ENCODE measurements around the gene RBM39. TPM values are rescaled to one million over a fixed set of nuclear protein-coding genes. Genes with fewer than 3 reads are reported as not detected.

Gene RBM39
- total and polyA plus RNA-seq, 2 of the 13 experiments (the other 11 are each of a cell fraction or from before 2014, with no cell fraction given): 788 to 920 TPM

GRCh38 chr20:35743693-35744491 lies 1.8 kb upstream of the RBM39 start (continued):
- TF ChIP-seq NFE2L1 (CRISPR knock-in tag; IDR thresholded peaks at IDR 0.05; ENCODE audit: borderline replicate concordance) (no peak), PPARG (CRISPR knock-in tag; conservative IDR thresholded peaks at IDR 0.05) (peak; percentile 37; the same call in 1 of the 2 replicates), AHR (CRISPR knock-in tag; IDR thresholded peaks at IDR 0.05) (no peak), SALL2 (CRISPR knock-in tag; IDR thresholded peaks at IDR 0.05) (0 out of 2 replicates have a peak, but pooled peaks have one; percentile 19), ZNF891 (CRISPR knock-in tag; IDR thresholded peaks at IDR 0.05) (no peak), ZFP36 (IDR thresholded peaks at IDR 0.05; ENCODE audit: borderline replicate concordance, low read depth, low read length, partially characterized antibody) (no peak), ZNF180 (CRISPR knock-in tag; IDR thresholded peaks at IDR 0.05; ENCODE audit: borderline replicate concordance, low read depth) (no peak), SP1 (IDR thresholded peaks at IDR 0.05) (no peak), SP1 (CRISPR knock-in tag; IDR thresholded peaks at IDR 0.05) (no peak; the same call in 1 of the 2 replicates), ZFP82 (CRISPR knock-in tag; IDR thresholded peaks at IDR 0.05; ENCODE audit: borderline replicate concordance) (0 out of 2 replicates have a peak, but pooled peaks have one; percentile 5), PLRG1 (conservative IDR thresholded peaks at IDR 0.05) (no peak), NCOA1 (CRISPR knock-in tag; IDR thresholded peaks at IDR 0.05) (0 out of 2 replicates have a peak, but pooled peaks have one; percentile 41), PRMT3 (CRISPR knock-in tag; IDR thresholded peaks at IDR 0.05; ENCODE audit: borderline replicate concordance, low read depth) (0 out of 2 replicates have a peak, but pooled peaks have one; percentile 40), ZBTB40 (IDR thresholded peaks at IDR 0.05) (no peak; the same call in 1 of the 2 replicates), ZBTB40 (CRISPR knock-in tag; IDR thresholded peaks at IDR 0.05) (no peak), KDM4B (CRISPR knock-in tag; IDR thresholded peaks at IDR 0.05) (no peak), CC2D1A (CRISPR knock-in tag; IDR thresholded peaks at IDR 0.05) (no peak)
- TF ChIP-seq, protein P1, sequence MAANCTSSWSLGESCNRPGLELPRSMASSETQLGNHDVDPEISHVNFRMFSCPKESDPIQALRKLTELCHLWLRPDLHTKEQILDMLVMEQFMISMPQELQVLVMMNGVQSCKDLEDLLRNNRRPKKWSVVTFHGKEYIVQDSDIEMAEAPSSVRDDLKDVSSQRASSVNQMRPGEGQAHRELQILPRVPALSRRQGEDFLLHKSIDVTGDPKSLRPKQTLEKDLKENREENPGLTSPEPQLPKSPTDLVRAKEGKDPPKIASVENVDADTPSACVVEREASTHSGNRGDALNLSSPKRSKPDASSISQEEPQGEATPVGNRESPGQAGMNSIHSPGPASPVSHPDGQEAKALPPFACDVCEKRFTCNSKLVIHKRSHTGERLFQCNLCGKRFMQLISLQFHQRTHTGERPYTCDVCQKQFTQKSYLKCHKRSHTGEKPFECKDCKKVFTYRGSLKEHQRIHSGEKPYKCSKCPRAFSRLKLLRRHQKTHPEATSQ (CRISPR knock-in tag; IDR thresholded peaks at IDR 0.05; ENCODE audit: borderline replicate concordance): peak; percentile 52; the same call in 1 of the 2 replicates
- TF ChIP-seq, protein P2, sequence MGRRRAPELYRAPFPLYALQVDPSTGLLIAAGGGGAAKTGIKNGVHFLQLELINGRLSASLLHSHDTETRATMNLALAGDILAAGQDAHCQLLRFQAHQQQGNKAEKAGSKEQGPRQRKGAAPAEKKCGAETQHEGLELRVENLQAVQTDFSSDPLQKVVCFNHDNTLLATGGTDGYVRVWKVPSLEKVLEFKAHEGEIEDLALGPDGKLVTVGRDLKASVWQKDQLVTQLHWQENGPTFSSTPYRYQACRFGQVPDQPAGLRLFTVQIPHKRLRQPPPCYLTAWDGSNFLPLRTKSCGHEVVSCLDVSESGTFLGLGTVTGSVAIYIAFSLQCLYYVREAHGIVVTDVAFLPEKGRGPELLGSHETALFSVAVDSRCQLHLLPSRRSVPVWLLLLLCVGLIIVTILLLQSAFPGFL (CRISPR knock-in tag; IDR thresholded peaks at IDR 0.05): no peak
